ENCODE data around the gene CRACR2B. TPM values are rescaled to one million over a fixed set of nuclear protein-coding genes. Genes with fewer than 3 reads are reported as not detected.

CRACR2B gene
- total RNA-seq, 1 donor from 2014 or later: 5.7 TPM

DNA sequence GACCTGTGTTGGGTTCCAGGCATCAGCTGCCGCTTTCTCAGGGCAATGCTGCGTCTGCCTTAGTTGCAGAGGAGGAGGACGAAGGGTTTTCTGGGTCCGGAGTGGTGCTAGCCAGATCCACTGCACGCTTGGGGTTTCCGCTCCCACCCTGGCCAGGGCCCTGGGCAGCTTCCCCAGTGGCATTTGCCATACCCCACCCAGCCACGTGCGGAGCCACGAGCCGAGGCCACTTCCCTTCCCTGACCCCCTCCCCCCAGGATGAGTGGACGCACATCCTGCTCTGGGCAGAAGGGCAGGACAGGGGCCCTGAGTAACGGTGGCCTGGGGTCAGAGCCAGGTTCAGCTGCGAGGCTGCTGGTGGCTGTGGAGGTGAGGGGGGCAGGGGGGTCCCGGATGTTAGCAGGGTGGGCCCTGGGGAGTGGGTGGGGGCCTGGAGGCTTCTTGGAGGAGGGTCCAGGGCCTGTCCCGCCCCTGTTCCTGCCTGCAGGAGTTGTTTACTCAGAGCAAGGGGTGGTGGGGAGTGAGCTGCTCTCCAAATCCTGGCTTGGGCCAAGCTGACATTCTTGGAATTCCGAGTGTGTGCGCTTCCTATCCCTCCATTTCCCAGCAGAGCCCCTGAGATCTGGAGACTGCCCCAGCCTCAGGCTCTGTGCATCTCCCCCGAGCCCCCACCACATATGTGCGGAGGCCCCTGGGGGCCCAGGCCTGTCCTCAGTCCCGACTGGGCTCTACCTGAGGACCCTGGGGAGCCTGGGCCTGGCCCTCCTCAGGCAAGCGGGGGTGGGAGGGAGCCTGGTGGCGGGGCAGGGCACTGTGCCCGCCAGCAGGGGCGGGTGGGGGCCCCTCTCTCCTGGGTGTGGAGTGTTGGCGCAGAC is 16.3 kb downstream of the CRACR2B start:
- Histone ChIP-seq H3K27ac (ENCODE audit: low read depth, low read length) (peak overlapping the region; percentile 91), H3K36me3 (ENCODE audit: control insufficient read depth in 3 of 3, insufficient read depth in 3 of 3, low read length in 3 of 3) (peaks cover 14 to 19% (median 18%) of the 10 kb centered on the region in 3 donors), H3K9me3 (ENCODE audit: control insufficient read depth in 3 of 3, low read length in 3 of 3) (no peaks in the 10 kb centered on the region), H3K4me1 (ENCODE audit: control insufficient read depth in 3 of 3, insufficient read depth in 3 of 3, low read length in 3 of 3) (peaks cover 35 to 72% (median 52%) of the 10 kb centered on the region in 3 donors), H3K27me3 (ENCODE audit: control insufficient read depth in 3 of 3, insufficient read depth in 3 of 3, low read length in 3 of 3) (peaks cover 6 to 11% (median 9%) of the 10 kb centered on the region in 3 donors), H3K9ac (ENCODE audit: low read depth in 1 of 3, low read length in 3 of 3) (peak overlapping the region; percentile 69 to 91 (median 74)), H3K4me3 (ENCODE audit: low read length in 3 of 3) (peak overlapping the region; percentile 56 to 93 (median 88))

DNA sequence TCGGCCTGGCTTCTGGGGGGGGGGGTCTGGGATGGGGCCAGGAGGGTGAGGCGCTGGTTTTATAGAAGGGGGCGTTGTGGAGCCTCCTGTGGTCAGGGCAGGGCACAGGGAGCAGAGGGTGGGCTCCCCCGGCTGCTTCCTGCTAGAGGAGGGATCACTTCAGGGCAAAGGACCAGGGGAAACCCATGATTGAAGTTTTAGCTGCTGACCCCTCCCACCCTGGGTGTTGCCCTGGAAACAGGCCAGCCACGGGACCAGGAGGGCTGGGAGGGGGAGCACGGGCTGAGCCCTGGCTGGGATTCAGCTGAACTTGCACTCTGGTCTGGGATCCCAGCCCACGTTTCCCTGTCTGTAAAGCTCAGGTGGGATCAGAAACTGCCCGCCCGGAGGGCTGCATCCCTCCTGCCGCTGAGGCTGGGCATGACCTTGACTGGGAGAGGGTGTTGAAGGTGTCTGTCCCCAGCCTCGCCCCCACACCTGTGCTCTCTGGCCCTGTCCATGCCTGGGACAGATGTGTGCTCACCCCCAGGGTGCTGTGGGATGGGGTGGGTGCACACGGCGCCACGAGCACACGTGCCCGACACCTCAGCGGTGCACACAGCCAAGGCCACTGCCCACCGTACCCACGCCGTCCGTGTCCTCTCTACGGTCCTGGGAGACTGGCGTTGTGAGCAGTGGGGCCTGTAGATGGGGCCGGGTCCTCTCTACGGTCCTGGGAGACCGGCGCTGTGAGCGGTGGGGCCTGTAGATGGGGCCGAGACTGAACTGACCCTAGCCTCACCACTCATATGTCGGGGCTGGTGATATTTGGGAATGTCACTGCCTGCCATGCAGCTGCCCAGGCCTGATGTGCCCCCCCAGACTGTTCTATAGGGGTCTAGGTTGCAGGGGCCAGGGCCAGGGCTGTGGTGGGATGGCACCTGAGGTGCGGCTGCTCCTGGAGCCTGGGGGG is 17.2 kb downstream of the CRACR2B start:
- peaks cover 35 to 68% (median 51%) of the 10 kb centered on the region in 3 donors for H3K4me1 ChIP-seq (ENCODE audit: control insufficient read depth in 3 of 3, insufficient read depth in 3 of 3, low read length in 3 of 3)
- H3K27ac ChIP-seq (ENCODE audit: low read depth, low read length): peak overlapping the region; percentile 91
- H3K9ac ChIP-seq (ENCODE audit: low read depth in 1 of 3, low read length in 3 of 3): peak overlapping the region in 1 of 3 donors; percentile 66
- peaks cover 5 to 10% (median 10%) of the 10 kb centered on the region in 3 donors for H3K36me3 ChIP-seq (ENCODE audit: control insufficient read depth in 3 of 3, insufficient read depth in 3 of 3, low read length in 3 of 3)
- H3K27me3 ChIP-seq (ENCODE audit: control insufficient read depth in 3 of 3, insufficient read depth in 3 of 3, low read length in 3 of 3): peaks cover 6 to 13% (median 12%) of the 10 kb centered on the region in 3 donors
- peak overlapping the region; percentile 32 to 60 (median 48) for H3K4me3 ChIP-seq (ENCODE audit: low read length in 3 of 3)
- no peaks in the 10 kb centered on the region for H3K9me3 ChIP-seq (ENCODE audit: control insufficient read depth in 3 of 3, low read length in 3 of 3)

- H3K27ac ChIP-seq (ENCODE audit: low read depth, low read length): peak overlapping the region; percentile 91
- peaks cover 29 to 58% (median 42%) of the 10 kb centered on the region in 3 donors for H3K4me1 ChIP-seq (ENCODE audit: control insufficient read depth in 3 of 3, insufficient read depth in 3 of 3, low read length in 3 of 3)
- H3K9me3 ChIP-seq (ENCODE audit: control insufficient read depth in 3 of 3, low read length in 3 of 3): no peaks in the 10 kb centered on the region
- H3K9ac ChIP-seq (ENCODE audit: low read depth in 1 of 3, low read length in 3 of 3): peak overlapping the region in 1 of 3 donors; percentile 66
- H3K36me3 ChIP-seq (ENCODE audit: control insufficient read depth in 3 of 3, insufficient read depth in 3 of 3, low read length in 3 of 3): peaks cover 0 to 2% (median under 1%) of the 10 kb centered on the region in 3 donors
- no peak overlapping the region for H3K4me3 ChIP-seq (ENCODE audit: low read length in 3 of 3)
- H3K27me3 ChIP-seq (ENCODE audit: control insufficient read depth in 3 of 3, insufficient read depth in 3 of 3, low read length in 3 of 3): peaks cover 6 to 23% (median 12%) of the 10 kb centered on the region in 3 donors
These were observed 18.3 kb downstream of the CRACR2B start for GRCh38 chr11:845872-846495.

- Histone ChIP-seq H3K27ac (ENCODE audit: low read depth, low read length) (no peak overlapping the region), H3K9ac (ENCODE audit: low read depth in 1 of 3, low read length in 3 of 3) (peak overlapping the region in 1 of 3 donors; percentile 16), H3K4me1 (ENCODE audit: control insufficient read depth in 3 of 3, insufficient read depth in 3 of 3, low read length in 3 of 3) (peaks cover 28 to 52% (median 38%) of the 10 kb centered on the region in 3 donors), H3K27me3 (ENCODE audit: control insufficient read depth in 3 of 3, insufficient read depth in 3 of 3, low read length in 3 of 3) (peaks cover 6 to 23% (median 12%) of the 10 kb centered on the region in 3 donors), H3K9me3 (ENCODE audit: control insufficient read depth in 3 of 3, low read length in 3 of 3) (no peaks in the 10 kb centered on the region), H3K4me3 (ENCODE audit: low read length in 3 of 3) (no peak overlapping the region), H3K36me3 (ENCODE audit: control insufficient read depth in 3 of 3, insufficient read depth in 3 of 3, low read length in 3 of 3) (no peaks in the 10 kb centered on the region)
These were observed 18.9 kb downstream of the CRACR2B start for GRCh38 chr11:846496-847098.

GRCh38 chr11:847876-848275 is 20.2 kb downstream of the CRACR2B start:
- no peak overlapping the region for H3K27ac ChIP-seq (ENCODE audit: low read depth, low read length)
- H3K4me3 ChIP-seq (ENCODE audit: low read length in 3 of 3): no peak overlapping the region
- peaks cover 6 to 23% (median 12%) of the 10 kb centered on the region in 3 donors for H3K27me3 ChIP-seq (ENCODE audit: control insufficient read depth in 3 of 3, insufficient read depth in 3 of 3, low read length in 3 of 3)
- H3K36me3 ChIP-seq (ENCODE audit: control insufficient read depth in 3 of 3, insufficient read depth in 3 of 3, low read length in 3 of 3): no peaks in the 10 kb centered on the region
- H3K4me1 ChIP-seq (ENCODE audit: control insufficient read depth in 3 of 3, insufficient read depth in 3 of 3, low read length in 3 of 3): peaks cover 28 to 52% (median 38%) of the 10 kb centered on the region in 3 donors
- H3K9ac ChIP-seq (ENCODE audit: low read depth in 1 of 3, low read length in 3 of 3): peak overlapping the region in 1 of 3 donors; percentile 16
- no peaks in the 10 kb centered on the region for H3K9me3 ChIP-seq (ENCODE audit: control insufficient read depth in 3 of 3, low read length in 3 of 3)

GRCh38 chr11:848380-848931 is 20.7 kb downstream of the CRACR2B start:
- H3K9ac ChIP-seq (ENCODE audit: low read depth in 1 of 3, low read length in 3 of 3): peak overlapping the region in 1 of 3 donors; percentile 16
- peaks cover 28 to 48% (median 37%) of the 10 kb centered on the region in 3 donors for H3K4me1 ChIP-seq (ENCODE audit: control insufficient read depth in 3 of 3, insufficient read depth in 3 of 3, low read length in 3 of 3)
- no peak overlapping the region for H3K27ac ChIP-seq (ENCODE audit: low read depth, low read length)
- no peaks in the 10 kb centered on the region for H3K9me3 ChIP-seq (ENCODE audit: control insufficient read depth in 3 of 3, low read length in 3 of 3)
- no peak overlapping the region for H3K4me3 ChIP-seq (ENCODE audit: low read length in 3 of 3)
- H3K36me3 ChIP-seq (ENCODE audit: control insufficient read depth in 3 of 3, insufficient read depth in 3 of 3, low read length in 3 of 3): no peaks in the 10 kb centered on the region
- H3K27me3 ChIP-seq (ENCODE audit: control insufficient read depth in 3 of 3, insufficient read depth in 3 of 3, low read length in 3 of 3): peaks cover 6 to 23% (median 12%) of the 10 kb centered on the region in 3 donors

- Histone ChIP-seq H3K36me3 (ENCODE audit: control insufficient read depth in 3 of 3, insufficient read depth in 3 of 3, low read length in 3 of 3) (no peaks in the 10 kb centered on the region), H3K9me3 (ENCODE audit: control insufficient read depth in 3 of 3, low read length in 3 of 3) (no peaks in the 10 kb centered on the region), H3K27ac (ENCODE audit: low read depth, low read length) (no peak overlapping the region), H3K27me3 (ENCODE audit: control insufficient read depth in 3 of 3, insufficient read depth in 3 of 3, low read length in 3 of 3) (peaks cover 6 to 23% (median 12%) of the 10 kb centered on the region in 3 donors), H3K4me1 (ENCODE audit: control insufficient read depth in 3 of 3, insufficient read depth in 3 of 3, low read length in 3 of 3) (peaks cover 28 to 41% (median 33%) of the 10 kb centered on the region in 3 donors), H3K9ac (ENCODE audit: low read depth in 1 of 3, low read length in 3 of 3) (no peak overlapping the region), H3K4me3 (ENCODE audit: low read length in 3 of 3) (no peak overlapping the region)
These were observed 21.5 kb downstream of the CRACR2B start for GRCh38 chr11:849104-849824.

DNA sequence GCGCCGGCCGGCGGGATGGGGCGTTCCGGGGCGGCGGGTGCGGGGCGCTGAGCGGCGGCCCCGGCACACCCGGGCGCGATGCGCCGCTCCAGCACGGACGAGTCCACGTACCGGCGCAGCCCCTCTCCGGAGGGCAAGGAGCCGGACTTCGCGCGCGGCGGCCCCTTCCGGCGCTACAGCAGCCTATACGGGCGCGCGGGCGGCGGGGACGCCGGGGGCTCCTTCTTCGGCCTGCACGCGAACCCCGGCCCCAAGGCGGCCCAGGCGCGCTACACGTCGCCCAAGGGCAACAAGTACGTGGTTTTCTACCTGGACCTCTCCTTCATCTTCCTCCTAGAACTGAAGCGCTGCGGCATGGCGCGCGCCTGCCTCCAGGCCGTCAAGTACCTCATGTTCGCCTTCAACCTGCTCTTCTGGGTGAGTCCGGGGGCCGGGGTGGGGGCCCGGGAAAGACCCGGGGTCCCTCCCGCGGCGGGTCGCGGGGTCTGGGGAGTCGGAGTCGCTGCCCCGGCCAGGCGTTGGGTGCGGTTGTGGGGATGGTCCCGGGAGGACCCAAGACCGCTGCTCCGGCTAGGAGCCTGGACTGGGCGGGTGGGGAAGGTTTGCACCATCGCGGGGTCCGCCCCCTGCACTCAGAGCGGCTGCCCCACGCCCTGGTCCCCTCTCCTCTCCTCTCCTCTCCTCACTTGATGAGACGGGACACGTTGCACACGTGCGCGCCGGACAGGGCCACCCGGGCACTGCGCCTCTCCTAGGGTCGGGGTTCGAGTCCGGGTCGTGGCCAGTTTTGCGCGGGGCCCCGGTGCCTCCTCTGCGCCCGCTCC is 22.4 kb downstream of the CRACR2B start:
- Histone ChIP-seq H3K9ac (ENCODE audit: low read depth in 1 of 3, low read length in 3 of 3) (no peak overlapping the region), H3K9me3 (ENCODE audit: control insufficient read depth in 3 of 3, low read length in 3 of 3) (no peaks in the 10 kb centered on the region), H3K4me1 (ENCODE audit: control insufficient read depth in 3 of 3, insufficient read depth in 3 of 3, low read length in 3 of 3) (peaks cover 22 to 34% (median 28%) of the 10 kb centered on the region in 3 donors)

More for the DNA sequence above, 22.4 kb downstream of the CRACR2B start:
- no peak overlapping the region for H3K27ac ChIP-seq (ENCODE audit: low read depth, low read length)
- H3K36me3 ChIP-seq (ENCODE audit: control insufficient read depth in 3 of 3, insufficient read depth in 3 of 3, low read length in 3 of 3): no peaks in the 10 kb centered on the region
- H3K4me3 ChIP-seq (ENCODE audit: low read length in 3 of 3): peak overlapping the region in 1 of 3 donors; percentile 9
- peaks cover 6 to 23% (median 12%) of the 10 kb centered on the region in 3 donors for H3K27me3 ChIP-seq (ENCODE audit: control insufficient read depth in 3 of 3, insufficient read depth in 3 of 3, low read length in 3 of 3)
